HG03196 (cell line): ENCODE results near the gene C6orf58.
"Not testable (repeated sequence)": the region's sequence is repeated elsewhere in the genome, so short reads cannot be mapped to it uniquely, and the experiment has no call there.

Source experiments
- ATAC-seq: cut with Tn5 transposase; IDR thresholded peaks from one replicate; pipeline ENCODE4 v1.9.1; 2021; ENCODE audit not compliant: unreplicated experiment

The C6orf58 gene

DNA sequence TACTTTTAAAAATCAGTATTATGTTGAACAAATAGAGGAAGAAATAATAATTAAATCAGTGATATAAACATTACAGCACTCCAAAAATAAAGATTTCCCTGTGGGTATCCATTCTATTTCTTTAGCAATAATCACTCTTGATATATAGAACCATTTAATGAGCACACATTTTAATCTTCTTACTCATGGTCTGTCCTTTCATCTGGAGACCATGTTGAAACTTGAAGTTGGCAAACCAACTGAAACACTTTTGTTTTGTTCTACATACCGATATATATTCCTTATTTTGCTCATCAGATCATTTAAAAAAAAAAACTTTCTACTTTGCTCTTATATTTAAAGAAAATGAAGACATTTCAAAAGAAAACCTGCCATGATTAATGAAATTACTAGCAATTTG lies 13.4 kb downstream of the C6orf58 start:
- ATAC-seq, result no peak

DNA sequence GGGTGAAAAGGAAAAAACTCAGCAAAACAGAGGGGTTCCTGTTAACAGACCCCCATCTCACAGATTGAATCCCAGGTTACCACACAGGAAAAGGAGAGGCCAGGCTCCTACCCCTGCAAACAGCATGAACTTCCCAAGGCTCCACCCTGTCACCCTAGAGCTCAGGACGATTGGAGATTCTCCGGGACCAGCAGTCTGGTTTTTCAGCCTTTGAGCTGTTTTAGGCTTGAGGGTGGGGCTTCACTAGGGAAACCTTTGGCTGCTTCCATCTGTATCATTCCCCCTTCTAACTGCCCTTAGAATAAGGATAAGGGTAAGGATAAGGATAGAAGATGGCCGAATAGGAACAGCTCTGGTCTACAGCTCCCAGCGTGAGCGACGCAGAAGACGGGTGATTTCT lies 16.0 kb downstream of the C6orf58 start:
- ATAC-seq, result no peak

DNA sequence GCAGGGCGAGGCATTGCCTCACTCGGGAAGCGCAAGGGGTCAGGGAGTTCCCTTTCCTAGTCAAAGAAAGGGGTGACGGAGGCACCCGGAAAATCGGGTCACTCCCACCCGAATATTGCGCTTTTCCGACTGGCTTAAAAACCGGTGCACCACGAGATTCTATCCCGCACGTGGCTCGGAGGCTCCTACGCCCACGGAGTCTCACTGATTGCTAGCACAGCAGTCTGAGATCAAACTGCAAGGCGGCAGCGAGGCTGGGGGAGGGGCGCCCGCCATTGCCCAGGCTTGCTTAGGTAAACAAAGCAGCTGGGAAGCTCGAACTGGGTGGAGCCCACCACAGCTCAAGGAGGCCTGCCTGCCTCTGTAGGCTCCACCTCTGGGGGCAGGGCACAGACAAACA lies 16.5 kb downstream of the C6orf58 start:
- not testable (repeated sequence) for ATAC-seq

DNA sequence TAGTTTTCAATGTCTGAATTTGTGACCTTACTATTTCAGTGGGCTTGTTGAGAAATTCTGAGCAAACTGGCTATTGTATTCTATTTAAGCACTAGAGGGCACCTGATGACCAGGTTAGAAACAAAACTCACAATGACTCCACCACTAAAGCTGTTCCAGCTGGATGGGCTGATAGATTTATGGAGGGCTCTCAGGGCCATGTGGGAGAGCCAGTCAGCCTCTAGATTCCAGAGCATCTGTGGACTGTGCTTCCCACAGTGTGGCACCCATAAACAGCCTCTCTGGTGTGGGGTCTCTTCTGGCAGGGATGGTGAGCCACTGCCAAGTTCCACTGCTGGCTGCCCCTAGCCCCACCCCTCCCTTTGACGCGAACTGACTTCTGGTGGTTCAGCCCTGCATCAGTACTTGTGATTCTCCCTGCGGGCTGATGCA lies 29.2 kb downstream of the C6orf58 start:
- ATAC-seq, result no peak

DNA sequence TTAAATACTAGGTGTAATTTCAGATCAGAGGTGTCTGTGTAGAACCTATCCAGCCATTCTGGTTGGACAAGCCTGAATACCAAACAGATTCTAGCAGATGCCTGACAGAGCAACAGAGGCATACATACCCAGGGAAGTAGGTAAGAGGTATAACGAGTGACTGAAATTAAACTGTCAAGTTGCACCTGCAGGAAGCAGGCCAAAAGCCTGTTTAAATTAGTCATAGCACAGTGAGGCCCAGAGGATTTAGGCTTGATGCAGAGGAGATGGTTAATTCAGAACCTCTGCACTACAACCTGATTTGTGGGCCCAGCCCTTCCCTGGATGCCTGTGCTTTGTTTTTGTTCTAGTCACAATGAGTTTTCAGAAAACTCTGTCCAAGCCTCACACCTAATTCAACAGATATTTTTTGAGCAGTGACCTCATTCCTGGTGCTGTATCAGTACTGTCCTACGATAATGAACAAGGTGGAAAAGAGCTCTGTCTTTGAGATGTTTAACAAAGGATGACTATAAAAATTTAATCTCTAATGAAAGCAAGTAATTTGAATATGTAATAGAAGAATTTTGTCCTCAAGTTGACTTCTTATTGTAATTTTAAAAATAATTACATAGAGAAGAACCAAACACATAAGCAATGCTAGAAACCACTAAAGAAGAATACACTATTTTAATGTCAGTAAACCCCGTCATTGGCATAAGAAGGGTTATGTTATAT lies 31.7 kb downstream of the C6orf58 start:
- no peak for ATAC-seq

DNA sequence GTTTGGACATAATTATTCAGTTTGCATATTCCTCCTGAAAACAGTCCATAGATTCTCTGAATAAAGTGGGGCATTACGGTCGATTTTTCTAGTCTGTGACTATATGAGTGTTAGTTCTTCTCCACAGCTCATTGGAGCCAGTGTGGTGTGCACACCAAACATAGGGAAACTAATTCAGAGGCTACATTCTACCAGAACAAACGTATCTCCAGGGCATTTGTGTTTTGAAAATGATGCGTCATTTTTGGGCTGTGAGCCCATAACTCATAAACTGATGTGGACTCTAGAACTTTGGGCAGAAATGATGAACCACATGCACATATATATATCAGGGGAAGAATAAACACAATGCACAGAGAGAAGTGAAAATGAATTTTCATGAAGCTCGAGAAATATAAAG lies 41.8 kb downstream of the C6orf58 start:
- no peak for ATAC-seq

DNA sequence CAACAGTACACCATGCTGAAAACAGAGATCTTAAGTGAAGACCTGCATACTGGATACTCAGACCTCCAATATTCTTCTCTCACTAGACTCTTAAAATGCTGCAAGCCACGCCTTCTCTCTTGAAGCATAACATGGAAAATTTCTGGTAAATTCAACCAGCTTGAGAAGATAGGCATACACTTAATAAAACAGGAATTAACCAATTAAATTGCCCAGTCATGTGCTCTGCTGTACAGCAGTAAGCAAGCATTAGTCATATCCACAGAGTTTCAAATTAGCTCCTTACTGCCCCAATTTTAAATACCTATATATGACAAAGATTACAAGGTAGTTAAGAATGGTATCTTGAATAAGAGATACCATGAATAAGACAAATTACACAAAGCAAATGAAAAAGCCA lies 53.8 kb downstream of the C6orf58 start:
- no peak for ATAC-seq

DNA sequence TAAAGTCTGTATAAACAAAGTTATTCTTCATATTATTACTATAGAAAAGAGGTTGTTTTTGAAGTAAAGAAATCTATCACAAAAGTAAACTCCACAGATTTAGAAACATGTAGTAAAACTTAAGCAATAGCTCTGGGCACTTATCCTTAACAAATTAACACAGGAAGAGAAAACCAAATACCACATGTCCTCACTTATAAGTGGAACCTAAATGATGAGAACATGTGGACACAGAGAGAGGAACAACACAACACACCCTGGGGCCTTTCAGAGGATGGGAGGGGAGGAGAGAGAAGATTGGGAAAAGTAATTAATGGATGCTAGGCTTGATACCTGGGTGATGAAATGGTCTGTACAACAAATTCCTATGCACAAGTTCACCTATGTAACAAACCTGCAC lies 57.2 kb downstream of the C6orf58 start:
- no peak for ATAC-seq

DNA sequence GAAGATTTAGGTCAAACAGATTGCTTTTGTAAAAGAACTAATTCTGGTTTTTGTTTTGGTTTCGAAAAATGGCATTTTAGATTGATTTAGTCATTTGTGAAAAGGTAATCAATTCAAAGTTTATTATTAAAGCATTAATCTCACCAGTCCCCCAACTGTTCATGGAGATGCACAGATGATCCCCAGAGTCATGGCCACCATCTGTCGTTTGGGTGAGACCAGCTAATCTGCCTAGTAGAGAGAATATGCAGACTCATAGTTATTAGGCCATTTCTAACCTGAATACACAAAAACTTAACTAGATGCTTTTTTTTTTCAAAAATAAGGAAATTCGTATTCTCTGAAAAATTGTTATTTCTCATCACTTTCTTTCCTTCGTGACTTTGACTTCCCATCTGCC lies 58.1 kb downstream of the C6orf58 start:
- no peak for ATAC-seq

DNA sequence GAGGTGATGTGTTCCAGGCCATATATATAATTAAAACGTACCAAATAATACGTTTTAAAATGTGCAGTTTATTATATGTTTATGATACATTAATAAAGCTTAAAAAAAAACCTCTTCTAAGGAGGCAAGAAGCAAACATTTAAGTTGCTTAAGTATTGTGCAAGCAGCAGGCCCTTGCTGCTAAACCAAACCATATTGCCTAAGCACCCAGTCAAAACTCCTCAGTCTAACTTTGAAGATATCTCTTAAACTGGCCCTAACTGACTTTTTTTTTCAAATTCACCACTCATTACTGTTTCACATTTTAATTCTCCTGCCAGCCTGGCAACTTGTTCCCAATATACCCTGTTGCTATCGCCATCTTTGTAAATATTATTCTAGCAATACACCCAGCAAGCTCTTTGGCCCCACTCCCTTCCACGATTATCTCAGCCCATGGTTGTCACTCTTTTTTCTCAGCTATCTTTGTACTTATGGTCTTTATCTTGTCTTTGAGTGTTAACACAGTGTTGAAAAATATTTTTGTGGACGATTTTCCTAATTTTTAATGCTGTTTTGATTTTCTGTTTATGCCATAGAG lies 60.9 kb downstream of the C6orf58 start:
- no peak for ATAC-seq
